Vagina (tissue), 2 donors: ENCODE results near the gene EGFLAM. TPM values are rescaled to one million over a fixed set of nuclear protein-coding genes. Genes with fewer than 3 reads are reported as not detected.

Experiments used
- DNase-seq, 2 donors: peaks; one replicate each; pipeline ENCODE4 v3.0.0-alpha.2; 2017; ENCODE audit errors: extremely low spot score in 2 of 2
- H3K27ac ChIP-seq: fragments of 200-600 bp; sonication (generic); one replicate; pipeline ENCODE4 v1.5.1; 2019
- H3K27me3 ChIP-seq: fragments of 200-600 bp; sonication (generic); one replicate; pipeline ENCODE4 v1.5.1; 2019
- H3K36me3 ChIP-seq, 2 donors: fragments of 200-600 bp; sonication (generic); one replicate each; pipeline ENCODE4 v1.5.1; 2017 to 2019
- H3K4me1 ChIP-seq: fragments of 200-600 bp; sonication (generic); one replicate; pipeline ENCODE4 v1.5.1; 2019
- H3K4me3 ChIP-seq, 2 donors: fragments of 200-600 bp; sonication (generic); 1 replicate in 1 of 2; 2 replicates in 1 of 2; pipeline ENCODE4 v1.5.1; 2016 to 2019
- H3K9me3 ChIP-seq: fragments of 200-600 bp; sonication (generic); one replicate; pipeline ENCODE4 v1.5.1; 2019
- CTCF ChIP-seq, 3 experiments: fragments of 450-650 bp in 2 of 3; fragments of 200-600 bp in 1 of 3; sonication (generic) in 1 of 3; IDR thresholded peaks; one replicate each; pipeline ENCODE4 v1.5.1; 2017 to 2019; ENCODE audit warnings: antibody characterized with exemption in 3 of 3, mild to moderate bottlenecking in 2 of 3, moderate library complexity in 2 of 3
- POLR2A ChIP-seq, 2 donors: fragments of 450-650 bp; IDR thresholded peaks; one replicate each; pipeline ENCODE4 v1.6.1; 2017; ENCODE audit warnings: antibody characterized with exemption in 2 of 2, mild to moderate bottlenecking in 2 of 2, moderate library complexity in 2 of 2
- POLR2AphosphoS5 ChIP-seq, 2 donors: sonication (generic); formaldehyde crosslinking; IDR thresholded peaks; one replicate each; pipeline ENCODE4 v1.9.0; 2017; ENCODE audit warnings: antibody characterized with exemption in 2 of 2, mild to moderate bottlenecking in 2 of 2, low read depth in 1 of 2; ENCODE audit not compliant: insufficient read depth in 1 of 2
- intact Hi-C: fragments of 100-400 bp; cut with DNase I; formaldehyde crosslinking; loops from one replicate; pipeline ENCODE4 v1.15.1; 2023
- total RNA-seq: library from RNA; depleted of rRNA; stranded (reverse); fragments of >200 nt; gene quantifications from one replicate; pipeline ENCODE4 v1.2.3, GENCODE V29; 2016

The EGFLAM gene
- total RNA-seq, 1 donor from 2014 or later = 15.2 TPM

DNA sequence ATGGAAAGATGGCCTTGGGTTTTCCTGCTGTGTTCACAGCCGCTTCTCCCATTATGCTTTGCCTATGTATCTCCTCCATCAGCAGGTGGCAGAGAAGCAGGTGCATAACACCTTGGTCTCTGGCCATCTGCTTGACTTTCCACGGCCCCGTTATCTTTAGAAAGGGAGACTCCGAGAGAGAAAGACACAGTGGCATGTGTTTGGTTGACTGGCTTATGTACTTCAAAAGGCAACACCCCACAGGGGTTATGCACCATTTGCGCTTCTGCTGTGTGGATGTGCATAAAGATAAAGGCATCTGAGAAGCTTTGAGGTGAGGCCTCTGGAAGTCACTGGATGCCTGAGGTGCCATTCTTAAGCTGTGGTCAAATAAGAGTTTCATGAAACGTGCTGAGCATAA is 138.4 kb downstream of the EGFLAM start:
- H3K36me3 ChIP-seq = no peaks in the 10 kb centered on the region
- H3K4me3 ChIP-seq = no peak overlapping the region
- H3K27ac ChIP-seq = no peak overlapping the region
- intact Hi-C loops = no loop called here
- H3K9me3 ChIP-seq = no peaks in the 10 kb centered on the region
- H3K27me3 ChIP-seq = no peaks in the 10 kb centered on the region
- no peak for DNase-seq
- H3K4me1 ChIP-seq = no peaks in the 10 kb centered on the region
- no peak for TF ChIP-seq CTCF (IDR thresholded peaks at IDR 0.05)
- TF ChIP-seq POLR2A (IDR thresholded peaks at IDR 0.05) = no peak
- TF ChIP-seq POLR2AphosphoS5 (IDR thresholded peaks at IDR 0.05; ENCODE audit: insufficient read depth in 1 of 2, low read depth in 1 of 2) = no peak

- Histone ChIP-seq H3K4me3 (no peak overlapping the region), H3K9me3 (no peaks in the 10 kb centered on the region), H3K4me1 (no peaks in the 10 kb centered on the region), H3K27ac (no peak overlapping the region), H3K36me3 (no peaks in the 10 kb centered on the region), H3K27me3 (no peaks in the 10 kb centered on the region)
- DNase-seq = no peak
- intact Hi-C loops = no loop called here
- TF ChIP-seq CTCF (IDR thresholded peaks at IDR 0.05) = no peak
- TF ChIP-seq POLR2A (IDR thresholded peaks at IDR 0.05) = no peak
- no peak for TF ChIP-seq POLR2AphosphoS5 (IDR thresholded peaks at IDR 0.05; ENCODE audit: insufficient read depth in 1 of 2, low read depth in 1 of 2)
These were observed 142.0 kb downstream of the EGFLAM start for GRCh38 chr5:38400365-38400764.

- no peaks in the 10 kb centered on the region for H3K4me1 ChIP-seq
- intact Hi-C loops = no loop called here
- H3K27me3 ChIP-seq = no peaks in the 10 kb centered on the region
- no peaks in the 10 kb centered on the region for H3K9me3 ChIP-seq
- H3K36me3 ChIP-seq = no peaks in the 10 kb centered on the region
- DNase-seq = no peak
- H3K4me3 ChIP-seq = no peak overlapping the region
- no peak overlapping the region for H3K27ac ChIP-seq
- TF ChIP-seq POLR2A (IDR thresholded peaks at IDR 0.05) (no peak), POLR2AphosphoS5 (IDR thresholded peaks at IDR 0.05; ENCODE audit: insufficient read depth in 1 of 2, low read depth in 1 of 2) (no peak), CTCF (IDR thresholded peaks at IDR 0.05) (no peak)
These were observed 142.8 kb downstream of the EGFLAM start for GRCh38 chr5:38401145-38401544.

- H3K27me3 ChIP-seq = no peaks in the 10 kb centered on the region
- intact Hi-C loops = no loop called here
- TF ChIP-seq POLR2A (IDR thresholded peaks at IDR 0.05) = no peak
- no peak for TF ChIP-seq CTCF (IDR thresholded peaks at IDR 0.05)
- no peak for TF ChIP-seq POLR2AphosphoS5 (IDR thresholded peaks at IDR 0.05; ENCODE audit: insufficient read depth in 1 of 2, low read depth in 1 of 2)
- no peaks in the 10 kb centered on the region for H3K36me3 ChIP-seq
- H3K4me1 ChIP-seq = no peaks in the 10 kb centered on the region
- no peak overlapping the region for H3K27ac ChIP-seq
- no peaks in the 10 kb centered on the region for H3K9me3 ChIP-seq
- no peak overlapping the region for H3K4me3 ChIP-seq
- no peak for DNase-seq
These were observed 145.0 kb downstream of the EGFLAM start for GRCh38 chr5:38403406-38403805.

DNA sequence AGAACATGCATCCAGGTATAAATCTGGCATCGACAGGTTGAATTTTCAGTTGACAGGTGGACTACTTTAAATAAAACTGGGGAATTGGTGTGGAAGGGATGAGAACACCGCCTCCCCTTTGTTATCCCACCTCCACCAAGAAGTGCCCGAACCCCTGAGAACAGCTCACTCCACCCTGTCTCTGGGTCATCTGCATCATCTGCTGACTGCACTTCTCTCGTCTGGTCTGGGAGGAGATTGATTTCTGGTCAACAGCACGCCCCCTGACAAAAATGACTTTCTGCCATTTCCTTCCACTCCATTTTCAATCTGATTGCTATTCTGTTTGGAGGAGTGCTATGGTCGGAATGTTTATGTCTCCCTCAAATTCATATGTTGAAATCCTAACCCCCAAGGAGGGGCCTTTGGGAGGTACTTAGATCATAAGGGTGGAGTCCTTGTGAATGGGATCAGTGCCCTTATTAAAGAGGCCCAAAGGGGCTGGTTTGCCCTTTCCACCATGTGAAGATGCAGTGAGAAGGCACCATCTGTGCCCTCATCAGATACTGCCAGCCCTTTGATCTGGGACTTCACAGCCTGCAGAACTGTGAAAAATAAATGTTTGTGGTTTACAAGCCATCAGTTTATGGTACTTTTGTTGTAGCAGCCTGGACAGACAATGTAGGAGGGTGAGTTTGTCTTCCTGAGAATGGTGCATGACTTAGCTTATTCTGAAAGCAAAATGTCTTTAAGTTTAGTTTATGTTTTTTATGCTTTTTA is 145.7 kb downstream of the EGFLAM start:
- DNase-seq = no peak
- no peaks in the 10 kb centered on the region for H3K36me3 ChIP-seq
- intact Hi-C loops = no loop called here
- H3K4me1 ChIP-seq = no peaks in the 10 kb centered on the region
- H3K27ac ChIP-seq = no peak overlapping the region
- TF ChIP-seq POLR2AphosphoS5 (IDR thresholded peaks at IDR 0.05; ENCODE audit: insufficient read depth in 1 of 2, low read depth in 1 of 2) = no peak
- no peak for TF ChIP-seq POLR2A (IDR thresholded peaks at IDR 0.05)
- TF ChIP-seq CTCF (IDR thresholded peaks at IDR 0.05) = no peak
- no peak overlapping the region for H3K4me3 ChIP-seq
- H3K27me3 ChIP-seq = no peaks in the 10 kb centered on the region
- no peaks in the 10 kb centered on the region for H3K9me3 ChIP-seq
